Epidermal melanocyte (primary cell): ENCODE results near the gene L3MBTL4.

ENCODE experiments used
- DNase-seq: peaks from one replicate; pipeline ENCODE4 v3.0.0; 2011; ENCODE audit warnings: low spot score; ENCODE audit not compliant: insufficient read length

The L3MBTL4 gene

DNA sequence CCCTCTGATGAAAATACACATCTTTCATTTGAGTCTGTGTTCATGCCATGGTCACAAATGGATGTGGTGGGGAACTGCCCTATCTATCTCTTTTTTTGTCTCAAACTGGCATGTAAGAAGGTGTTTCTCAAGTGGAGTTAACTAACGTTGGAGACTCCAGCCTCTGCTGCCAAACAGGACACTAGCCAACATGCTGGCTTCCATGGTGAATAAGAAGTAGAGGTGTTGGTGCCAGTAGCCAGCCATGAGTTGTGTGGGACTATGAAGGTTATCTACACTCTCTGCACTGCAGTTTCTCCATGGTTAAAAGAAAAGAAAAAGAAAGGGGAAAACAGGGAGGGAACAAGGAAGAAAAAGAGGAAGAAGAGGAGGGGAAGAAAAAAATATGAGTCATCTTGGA is 370.4 kb downstream of the L3MBTL4 start:
- no peak for DNase-seq

DNA sequence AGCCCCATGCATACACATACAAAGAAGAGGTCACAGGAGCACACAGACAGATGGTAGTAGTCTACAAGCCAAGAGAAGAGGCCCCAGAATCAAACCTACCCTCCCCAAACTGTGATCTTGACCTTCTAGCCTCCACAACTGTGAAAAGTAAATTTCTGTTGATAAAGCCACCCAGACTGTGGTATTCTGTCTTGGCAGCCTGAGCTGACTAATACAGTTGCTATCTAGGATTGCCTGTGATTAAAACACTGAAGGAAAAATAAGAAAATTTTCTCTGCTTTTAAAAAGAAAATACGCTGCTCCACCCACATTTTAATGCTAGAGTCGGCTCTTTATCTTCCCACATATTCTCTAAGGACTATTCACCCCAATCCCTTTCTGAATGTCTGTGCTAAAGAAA is 375.7 kb downstream of the L3MBTL4 start:
- DNase-seq = no peak

DNA sequence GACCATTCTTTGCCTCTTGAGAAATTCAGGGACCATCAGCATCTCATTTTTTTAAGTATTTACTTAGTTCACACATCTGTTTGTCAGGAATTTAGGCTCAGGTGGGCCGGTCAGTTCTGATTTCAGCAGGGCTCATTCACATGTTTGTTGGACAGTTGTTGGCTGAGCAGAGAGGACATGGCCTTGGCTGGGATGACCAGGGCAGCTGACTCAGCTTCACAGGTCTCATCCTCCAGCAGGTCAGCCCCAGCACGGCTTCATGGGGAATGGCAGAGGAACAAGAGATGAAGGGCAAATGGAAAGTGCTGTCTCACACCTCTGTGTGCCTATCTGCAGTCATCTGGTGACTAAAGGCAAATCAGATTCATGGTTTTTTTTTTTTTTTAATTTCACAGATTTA is 383.3 kb downstream of the L3MBTL4 start:
- no peak for DNase-seq

DNA sequence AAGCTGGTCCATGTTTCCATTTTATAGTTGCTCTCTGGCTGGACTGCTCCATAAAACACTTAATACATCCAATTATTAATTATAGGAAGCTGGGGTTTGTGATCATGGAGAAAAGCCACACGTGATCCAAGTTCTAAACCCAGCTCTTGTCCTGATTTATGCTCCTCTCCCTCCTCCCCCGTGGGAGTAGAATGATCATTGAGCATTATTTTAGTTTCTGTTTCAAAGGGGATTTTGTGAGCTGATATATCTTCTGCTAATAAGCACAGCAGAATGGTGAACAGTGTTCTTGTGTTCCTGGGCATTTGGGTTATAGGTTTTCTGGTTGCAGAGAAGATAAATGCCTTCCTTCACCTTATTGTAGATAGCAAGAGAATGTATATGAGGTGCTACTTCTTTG is 383.7 kb downstream of the L3MBTL4 start:
- DNase-seq = peak; percentile 20

DNA sequence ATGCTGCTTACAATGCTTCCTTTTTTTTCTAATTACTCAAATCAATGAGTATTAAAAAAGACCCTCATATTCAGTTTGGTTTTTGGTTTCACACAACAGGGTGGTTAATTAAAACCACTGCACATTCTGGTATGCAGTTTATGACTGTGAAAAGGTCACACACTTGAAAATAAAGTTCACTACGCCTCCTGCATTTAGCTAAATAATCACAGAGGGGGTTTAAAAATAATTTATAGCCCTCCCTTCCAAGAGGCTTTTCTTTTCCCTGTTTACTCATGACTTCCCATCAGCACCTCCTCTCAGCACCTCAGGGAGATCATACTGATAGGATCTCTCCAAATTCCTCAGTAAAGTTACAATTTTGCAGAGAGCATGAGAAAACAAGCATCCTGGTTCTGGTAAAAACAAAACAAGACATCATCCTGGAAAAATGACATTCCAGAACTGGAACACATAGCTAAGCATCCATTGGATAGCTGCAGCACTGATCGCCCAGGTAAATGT is 389.9 kb downstream of the L3MBTL4 start:
- no peak for DNase-seq

DNA sequence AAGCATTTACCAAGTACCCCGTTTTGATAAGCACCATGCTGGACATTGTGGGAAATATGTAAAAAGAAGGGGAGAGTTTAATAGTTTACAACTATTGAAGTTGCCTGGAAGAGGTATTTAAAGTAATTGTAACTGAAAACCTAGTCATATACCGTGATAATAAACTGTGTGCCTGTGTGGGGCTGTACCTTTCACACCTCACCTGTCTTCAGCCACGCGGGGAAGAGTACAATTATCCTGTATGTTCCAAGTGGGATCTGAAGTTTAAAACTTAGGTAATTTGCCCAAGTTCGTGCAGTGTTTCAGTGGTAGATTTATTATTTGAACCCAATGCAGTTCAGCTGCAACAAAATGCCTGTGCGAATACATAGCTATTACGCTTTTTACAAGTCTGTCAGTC is 391.2 kb downstream of the L3MBTL4 start:
- no peak for DNase-seq

DNA sequence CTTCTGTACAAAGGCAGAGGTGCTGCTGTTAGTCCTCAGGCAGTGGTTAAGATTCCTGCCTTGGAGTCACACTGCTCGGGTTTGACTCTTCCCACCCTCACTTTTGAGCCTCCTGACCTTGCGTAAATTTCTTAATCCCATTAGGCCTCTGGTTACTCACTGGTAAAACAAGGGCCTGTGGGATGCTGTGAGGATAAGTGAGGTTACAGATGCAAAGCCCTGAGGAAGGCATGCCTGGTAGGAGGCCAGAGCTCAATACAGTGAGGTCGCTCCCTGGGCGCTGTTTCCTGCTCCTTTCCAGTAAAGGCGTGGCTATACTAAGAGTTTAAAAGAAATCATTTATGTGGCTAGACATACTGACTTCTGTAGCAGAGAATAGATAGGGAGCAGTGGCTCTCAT is 391.9 kb downstream of the L3MBTL4 start:
- no peak for DNase-seq

DNA sequence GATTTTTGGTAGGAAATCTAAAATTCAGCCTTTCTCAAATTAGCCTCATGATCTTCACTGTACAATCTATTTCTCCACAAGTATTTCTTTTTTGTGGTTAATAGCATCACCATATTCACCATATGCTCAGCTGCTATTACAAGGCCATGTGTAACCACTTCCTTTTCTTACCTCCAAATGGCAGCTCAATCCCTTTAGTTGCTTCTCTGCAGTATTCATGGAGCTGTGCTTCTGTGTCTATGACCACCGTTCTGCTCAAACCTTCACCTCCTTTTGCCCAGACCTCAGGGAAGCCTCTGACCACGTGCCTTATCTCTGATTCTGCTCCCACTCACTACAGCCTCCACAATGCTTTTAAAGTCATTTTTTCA is 392.7 kb downstream of the L3MBTL4 start:
- DNase-seq = no peak

DNA sequence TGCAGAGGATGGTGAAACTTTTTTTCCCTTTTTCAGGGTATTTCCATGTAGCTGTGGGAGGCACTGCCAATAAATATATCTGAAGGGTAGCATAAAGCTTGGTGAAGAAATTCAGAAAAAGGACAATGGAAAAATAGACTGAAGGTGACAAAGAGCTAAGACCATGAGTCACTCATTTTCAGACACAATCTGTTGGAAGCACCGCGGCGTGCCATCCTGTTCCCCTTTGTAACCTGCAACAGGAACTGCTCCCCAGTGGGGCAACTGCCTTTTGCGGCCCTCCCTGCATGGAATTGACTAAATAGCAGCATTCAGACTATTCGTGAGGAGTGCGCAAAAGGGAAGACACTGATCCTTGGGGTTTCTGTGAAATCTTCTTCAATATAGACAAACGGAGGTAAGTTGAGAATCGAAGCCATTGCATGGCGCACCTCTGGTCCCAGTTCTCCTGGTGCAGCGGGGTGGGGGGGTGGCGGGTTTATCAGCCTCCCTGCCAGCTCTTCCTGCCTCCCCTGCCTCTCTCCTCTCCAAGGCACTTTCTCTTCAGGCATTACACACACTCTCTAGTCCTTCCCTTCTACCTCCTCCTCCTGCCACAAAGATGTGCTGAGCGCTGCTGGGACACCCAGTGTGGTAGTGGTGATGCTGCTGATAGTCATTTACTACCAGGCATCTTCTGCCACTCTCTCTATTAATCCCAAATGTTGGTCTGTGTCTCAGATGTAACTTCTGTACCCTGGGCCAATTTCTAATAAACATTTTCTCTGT is 393.2 kb downstream of the L3MBTL4 start:
- DNase-seq = no peak

DNA sequence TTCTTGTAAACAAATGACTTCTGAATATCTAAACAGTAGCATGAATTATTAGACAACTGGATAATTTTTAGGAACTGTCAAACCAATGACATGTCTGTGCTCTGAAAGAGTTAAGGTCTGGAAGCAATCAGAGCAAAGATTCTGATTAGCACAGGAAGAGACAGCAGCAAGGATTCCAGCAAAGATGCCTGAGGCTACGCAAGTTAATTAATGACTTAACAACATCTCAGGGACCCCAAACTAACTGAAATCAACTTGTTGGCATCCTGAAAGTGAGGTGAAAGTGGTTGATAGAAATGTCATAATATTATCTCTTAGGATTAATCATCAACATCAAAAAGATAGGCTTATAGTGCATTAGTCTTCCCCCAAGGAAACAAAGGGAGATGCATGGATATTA is 396.0 kb downstream of the L3MBTL4 start:
- DNase-seq = no peak

DNA sequence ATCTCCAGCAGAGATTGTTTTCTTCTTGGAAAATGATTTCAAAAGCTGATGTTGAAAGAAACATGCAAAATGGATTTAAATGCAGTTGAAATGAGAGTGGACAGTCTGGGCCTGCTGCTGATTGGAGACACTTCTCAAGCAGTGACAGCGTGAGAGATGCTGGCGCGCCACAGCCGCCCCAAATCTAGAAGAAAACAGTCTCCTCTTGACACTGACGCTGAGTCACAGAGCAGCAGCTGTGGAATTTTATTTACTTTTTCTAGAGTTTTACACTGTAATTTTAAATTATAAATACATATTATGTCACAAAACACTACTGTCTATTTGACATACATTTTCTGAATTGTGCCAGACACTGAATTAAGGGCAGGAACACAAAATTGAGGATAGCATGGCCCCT is 397.5 kb downstream of the L3MBTL4 start:
- no peak for DNase-seq

DNA sequence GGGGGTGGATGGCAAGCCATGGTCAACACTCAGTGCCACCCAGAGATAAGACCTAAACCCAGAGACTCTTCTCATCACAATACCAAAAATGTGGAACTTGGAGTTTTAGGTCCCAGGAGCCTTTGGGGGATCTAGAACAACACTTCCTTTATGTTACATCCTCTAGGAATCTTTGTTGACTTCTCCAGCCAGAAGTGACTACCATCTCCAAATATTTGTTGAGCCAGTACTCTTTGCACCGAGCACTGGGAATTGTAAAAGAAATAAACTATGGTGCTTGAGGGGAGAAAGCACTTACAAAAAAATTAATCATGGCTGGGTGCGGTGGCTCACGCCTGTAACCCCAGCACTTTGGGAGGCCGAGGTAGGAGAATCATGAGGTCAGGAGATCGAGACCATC is 399.3 kb downstream of the L3MBTL4 start:
- DNase-seq = no peak

DNA sequence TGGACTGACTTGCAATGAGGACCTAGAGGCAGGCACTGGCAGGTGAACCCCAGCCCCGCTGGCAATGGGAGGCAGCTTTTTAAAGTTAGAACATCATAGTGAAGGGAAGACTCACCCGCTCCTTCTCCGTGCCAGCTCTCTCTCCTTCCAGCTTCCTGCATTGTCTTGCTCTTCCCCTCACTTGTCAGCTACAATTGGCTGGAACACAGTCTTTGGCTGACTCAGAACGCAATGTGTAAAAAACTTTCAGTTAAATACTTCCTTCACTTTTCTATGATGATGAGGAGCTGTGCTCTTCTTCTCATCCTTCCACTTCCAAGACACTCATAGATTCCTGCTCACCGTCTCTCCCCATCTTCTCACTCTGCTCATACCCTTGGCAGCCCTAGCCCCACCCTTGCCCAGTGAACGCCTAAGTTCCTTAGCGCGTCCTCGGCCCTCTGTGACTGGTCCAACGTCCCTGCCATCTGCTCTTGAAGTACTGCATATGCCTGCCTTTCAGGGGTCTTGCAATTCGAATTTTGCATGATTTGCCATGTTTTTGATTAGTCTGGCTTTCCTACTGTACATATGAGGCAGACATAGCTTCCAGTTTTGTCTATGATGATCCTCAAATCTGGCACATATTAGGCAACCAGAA is 401.4 kb downstream of the L3MBTL4 start:
- DNase-seq = no peak

DNA sequence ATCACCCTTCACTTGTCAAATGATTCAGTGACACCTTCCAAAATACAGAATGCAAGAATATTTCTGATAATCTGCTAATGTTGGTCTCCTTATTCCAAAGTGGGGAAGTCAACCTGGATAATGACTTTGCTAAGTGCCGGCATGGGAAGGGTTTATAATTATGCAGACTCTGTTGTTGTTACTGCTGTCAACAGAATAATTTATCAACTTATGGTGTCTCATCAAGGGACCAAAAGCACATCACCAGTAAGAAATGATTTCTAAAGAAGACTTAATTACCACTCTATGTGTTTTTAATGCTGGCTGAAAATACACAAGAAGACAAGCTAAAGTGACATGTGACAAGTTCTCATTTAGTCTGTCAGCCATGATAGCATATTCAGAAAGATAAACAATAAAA is 403.8 kb downstream of the L3MBTL4 start:
- DNase-seq = no peak

DNA sequence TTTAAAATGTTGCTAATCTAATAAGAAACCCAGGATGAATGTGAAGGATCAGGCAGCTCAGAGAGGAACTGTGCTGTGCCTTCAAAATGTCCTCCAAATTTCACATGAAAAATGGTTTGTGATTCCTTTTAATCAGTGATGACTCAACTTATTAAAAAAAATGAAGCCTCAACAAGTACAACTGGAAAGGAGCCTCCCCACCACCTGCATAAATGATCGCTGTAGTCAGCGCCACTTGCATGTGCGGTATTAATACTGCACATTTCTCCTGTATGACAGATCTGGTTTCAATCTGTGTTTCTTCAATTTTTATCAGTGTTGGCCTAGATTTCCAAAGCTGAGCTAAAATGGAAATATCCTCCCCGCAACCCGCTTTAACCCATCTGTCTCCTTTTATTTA is 404.4 kb downstream of the L3MBTL4 start:
- DNase-seq = no peak

DNA sequence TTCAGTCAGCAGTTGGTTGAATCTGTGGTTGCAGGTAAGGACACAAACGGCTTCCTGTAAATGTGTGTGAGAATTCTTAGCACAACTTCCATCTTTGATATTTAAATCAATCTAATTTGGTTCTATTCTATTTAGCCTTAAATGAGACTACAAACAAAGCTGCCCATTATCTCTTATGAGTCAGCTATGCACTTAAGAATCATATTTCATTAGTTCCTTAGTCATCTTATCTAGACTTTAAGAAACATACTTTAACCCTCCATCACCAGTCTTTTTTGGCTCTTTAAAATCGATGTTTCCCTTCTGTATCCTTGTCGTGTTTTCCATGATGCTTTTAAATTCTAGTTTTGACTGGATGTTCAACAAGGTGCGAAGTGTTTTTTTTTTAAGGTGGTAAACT is 405.0 kb downstream of the L3MBTL4 start:
- DNase-seq = no peak

DNA sequence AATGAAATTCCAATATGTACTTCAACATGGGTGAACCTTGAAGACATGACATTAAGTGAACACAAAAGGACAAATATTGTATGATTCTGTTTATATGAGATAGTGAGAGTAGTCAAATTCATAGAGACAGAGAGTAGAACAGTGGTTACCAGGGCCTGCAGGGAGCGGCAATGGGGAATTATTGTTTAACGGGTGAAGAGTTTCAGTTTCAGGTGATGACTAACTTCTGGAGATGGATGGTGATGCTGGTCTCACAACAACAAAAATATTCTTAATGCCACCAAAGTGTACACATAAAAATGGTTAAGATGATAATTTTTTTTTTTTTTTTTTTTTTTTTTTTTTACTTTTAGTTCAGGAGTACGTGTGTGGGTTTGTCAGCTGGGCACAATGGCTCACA is 410.0 kb downstream of the L3MBTL4 start:
- no peak for DNase-seq

DNA sequence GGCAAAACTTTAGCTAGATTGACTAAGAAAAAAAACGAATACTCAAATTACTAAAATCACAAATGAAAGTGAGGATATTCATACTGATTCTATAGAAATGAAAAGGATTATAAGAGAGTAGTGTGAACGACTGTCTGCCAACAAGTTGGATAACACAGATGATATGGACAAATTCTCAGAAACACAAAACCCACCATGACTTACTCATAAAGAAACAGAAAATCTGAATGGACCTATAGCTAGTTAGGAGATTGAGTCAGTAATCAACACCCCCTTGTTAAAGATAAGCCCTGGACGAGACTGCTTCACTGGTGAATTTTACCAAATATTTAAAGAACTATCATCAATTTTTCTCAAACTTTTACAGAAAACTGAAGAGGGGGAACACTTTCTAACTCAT is 410.6 kb downstream of the L3MBTL4 start:
- no peak for DNase-seq

DNA sequence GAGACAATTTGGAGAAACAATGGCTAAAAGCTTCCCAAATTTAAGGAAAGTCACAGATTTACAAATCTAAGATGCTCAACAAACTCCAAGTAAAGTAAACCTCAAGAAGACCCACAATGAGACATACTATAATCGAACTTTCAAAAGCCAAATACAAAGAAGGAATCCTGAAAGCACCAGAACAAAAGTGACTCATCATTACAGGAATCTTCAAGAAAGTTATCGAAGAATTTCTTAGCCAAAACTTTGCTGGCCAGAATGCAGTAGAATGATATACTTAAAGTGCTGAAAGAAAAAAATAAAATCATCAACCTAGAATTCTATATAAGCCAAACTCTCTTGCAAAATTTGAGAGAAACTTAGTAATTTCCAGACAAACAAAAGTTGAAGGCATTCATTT is 412.8 kb downstream of the L3MBTL4 start:
- no peak for DNase-seq

DNA sequence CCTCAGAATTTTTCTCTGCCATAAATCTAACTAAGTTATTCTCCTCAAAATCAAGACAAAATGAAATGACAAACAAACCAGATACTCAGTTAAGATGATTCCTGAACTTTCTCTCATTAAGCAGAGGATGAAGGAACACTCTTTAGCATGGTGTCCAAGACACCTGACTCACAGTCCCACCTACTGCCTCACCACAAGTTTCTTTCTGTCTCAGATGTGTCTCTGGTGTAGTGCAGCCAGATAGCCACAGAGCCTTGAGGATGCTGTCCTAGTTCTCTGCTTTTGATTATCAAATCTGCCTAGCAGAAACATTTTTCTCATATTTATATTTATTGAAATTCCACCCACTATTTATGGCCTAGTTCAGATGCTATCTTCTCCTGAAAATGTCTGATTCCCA is 415.8 kb downstream of the L3MBTL4 start:
- no peak for DNase-seq

DNA sequence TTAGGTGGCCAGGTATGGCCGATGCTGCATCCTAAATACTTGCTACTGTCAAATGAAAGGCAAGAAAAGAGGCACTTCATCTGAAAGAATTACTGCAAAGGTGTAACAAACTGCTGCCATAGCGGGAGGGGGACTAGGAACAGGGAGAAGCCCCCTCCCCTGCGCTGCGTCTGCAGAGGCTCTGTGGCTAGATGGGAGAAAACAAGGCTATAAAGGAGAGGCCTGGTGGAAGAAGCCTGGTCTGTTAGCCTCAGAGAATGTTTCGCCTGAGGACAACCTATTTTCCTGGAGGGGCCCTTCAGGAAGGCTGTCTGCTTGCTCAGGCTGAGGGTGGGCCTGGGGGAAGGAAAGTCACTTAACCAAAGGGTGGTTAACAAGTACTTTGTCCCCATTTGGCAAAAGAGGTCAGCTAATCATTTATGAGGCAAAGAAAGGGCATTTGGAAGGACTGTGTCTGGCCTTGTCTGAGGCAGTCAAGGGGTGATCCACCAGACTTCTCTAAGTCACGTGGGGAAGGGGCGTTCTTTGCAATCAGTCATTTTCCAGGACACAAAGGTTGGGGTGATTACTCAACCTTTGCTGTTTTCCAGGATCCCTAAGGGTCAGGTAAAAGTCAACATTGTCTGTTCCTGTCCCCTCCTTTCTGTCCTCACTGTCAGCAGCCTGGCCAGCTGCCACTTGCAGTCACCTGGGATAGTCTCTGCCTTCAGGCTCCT is 416.4 kb downstream of the L3MBTL4 start:
- no peak for DNase-seq

DNA sequence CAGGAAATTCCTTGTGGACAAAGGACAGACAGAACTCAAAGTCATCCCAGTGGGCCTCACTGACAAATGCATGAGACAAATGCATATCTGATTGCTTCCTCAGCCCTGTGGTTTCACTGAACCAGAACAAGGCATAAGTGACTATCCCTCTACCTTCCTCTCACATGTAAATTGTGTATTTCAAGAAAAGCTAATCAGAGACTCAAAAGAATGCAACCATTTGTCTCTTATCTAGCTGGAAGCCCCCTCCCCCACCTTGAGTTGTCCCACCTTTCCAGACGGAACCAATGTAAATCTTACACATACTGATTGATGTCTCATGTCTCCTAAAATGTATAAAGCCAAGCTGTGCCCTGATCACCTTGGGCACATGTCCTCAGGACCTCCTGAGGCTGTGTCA is 417.4 kb downstream of the L3MBTL4 start:
- DNase-seq = no peak

DNA sequence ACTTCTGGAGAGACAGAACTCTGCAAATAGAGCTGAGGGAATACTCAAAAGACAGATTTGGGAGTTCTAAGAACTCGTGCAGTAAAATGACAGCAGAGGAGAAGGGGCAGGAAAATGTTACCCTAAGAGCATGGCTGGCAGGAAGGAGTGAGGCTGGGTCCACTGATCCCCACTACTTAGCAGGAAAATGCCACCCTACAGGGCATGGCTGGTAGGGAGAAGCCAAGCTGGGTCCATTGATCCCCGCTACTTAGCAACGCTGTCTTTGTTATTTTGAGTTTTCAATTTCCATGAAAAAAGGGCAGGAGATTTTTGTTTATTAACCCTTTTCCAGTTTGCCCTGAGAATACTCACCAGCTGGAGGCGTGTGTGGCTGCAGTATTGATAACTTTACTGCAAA is 419.1 kb downstream of the L3MBTL4 start:
- no peak for DNase-seq
